ENCODE results near the gene SLC7A14. TPM values are rescaled to one million over a fixed set of nuclear protein-coding genes. Genes with fewer than 3 reads are reported as not detected.

The SLC7A14 gene
- total RNA-seq, 1 donor from 2014 or later = not detected

- Mint-ChIP-seq H3K27me3 (ENCODE audit: insufficient read depth, low read depth) (peaks cover 23% of the 10 kb centered on the region), H3K36me3 (peaks cover 2% of the 10 kb centered on the region), H3K9me3 (peaks cover 5% of the 10 kb centered on the region), H3K4me3 (no peak overlapping the region), H3K27ac (no peak overlapping the region), H3K4me1 (peaks cover 42% of the 10 kb centered on the region)
- DNase-seq (ENCODE audit: low spot score) = no peak
- Histone ChIP-seq H4K20me1 (ENCODE audit: low read depth) (no peaks in the 10 kb centered on the region), H3K27me3 (peaks cover 54% of the 10 kb centered on the region), H3K9me3 (ENCODE audit: low read depth) (no peaks in the 10 kb centered on the region), H2AFZ (replicated peaks) (no peak overlapping the region), H3K4me1 (peaks cover 30% of the 10 kb centered on the region), H3K79me2 (ENCODE audit: low read depth) (no peaks in the 10 kb centered on the region), H3K9ac (no peak overlapping the region), H3K36me3 (no peaks in the 10 kb centered on the region), H3K27ac (no peak overlapping the region), H3F3A (ENCODE audit: low read depth) (peaks cover 36% of the 10 kb centered on the region), H3K4me2 (no peak overlapping the region), H3K4me3 (no peak overlapping the region)
- TF ChIP-seq EZH2 (IDR thresholded peaks at IDR 0.05) = no peak
- no peak for TF ChIP-seq CTCF (IDR thresholded peaks at IDR 0.05)
- TF ChIP-seq EZH2phosphoT487 (IDR thresholded peaks at IDR 0.05) = no peak
These were observed 164.1 kb downstream of the SLC7A14 start for GRCh38 chr3:170421758-170422157.

- no peak for TF ChIP-seq EZH2phosphoT487 (IDR thresholded peaks at IDR 0.05)
- no peak for TF ChIP-seq EZH2 (IDR thresholded peaks at IDR 0.05)
- no peak for TF ChIP-seq CTCF (IDR thresholded peaks at IDR 0.05)
- H3K27me3 Mint-ChIP-seq (ENCODE audit: insufficient read depth, low read depth) = peaks cover 23% of the 10 kb centered on the region
- H3K27me3 ChIP-seq = peaks cover 60% of the 10 kb centered on the region
- H3K4me3 Mint-ChIP-seq = no peak overlapping the region
- no peak overlapping the region for H3K9ac ChIP-seq
- H3K27ac Mint-ChIP-seq = no peak overlapping the region
- no peaks in the 10 kb centered on the region for H3K36me3 ChIP-seq
- DNase-seq (ENCODE audit: low spot score) = peak; percentile 20
- H3K4me1 ChIP-seq = peaks cover 26% of the 10 kb centered on the region
- peaks cover 5% of the 10 kb centered on the region for H3K9me3 Mint-ChIP-seq
- peaks cover 31% of the 10 kb centered on the region for H3F3A ChIP-seq (ENCODE audit: low read depth)
- no peaks in the 10 kb centered on the region for H3K79me2 ChIP-seq (ENCODE audit: low read depth)
- H3K4me3 ChIP-seq = no peak overlapping the region
- no peak overlapping the region for H3K27ac ChIP-seq
- no peak overlapping the region for H2AFZ ChIP-seq (replicated peaks)
- no peaks in the 10 kb centered on the region for H3K9me3 ChIP-seq (ENCODE audit: low read depth)
- peaks cover 2% of the 10 kb centered on the region for H3K36me3 Mint-ChIP-seq
- H3K4me2 ChIP-seq = no peak overlapping the region
- H4K20me1 ChIP-seq (ENCODE audit: low read depth) = no peaks in the 10 kb centered on the region
- H3K4me1 Mint-ChIP-seq = peaks cover 38% of the 10 kb centered on the region
These were observed 164.7 kb downstream of the SLC7A14 start for GRCh38 chr3:170421111-170421641.

GRCh38 chr3:170420307-170420821, 165.5 kb downstream of the SLC7A14 start:
- H3K36me3 ChIP-seq = no peaks in the 10 kb centered on the region
- no peak overlapping the region for H3K27ac ChIP-seq
- peaks cover 30% of the 10 kb centered on the region for H3K4me1 Mint-ChIP-seq
- H3F3A ChIP-seq (ENCODE audit: low read depth) = peaks cover 23% of the 10 kb centered on the region
- H3K79me2 ChIP-seq (ENCODE audit: low read depth) = no peaks in the 10 kb centered on the region
- H3K4me3 ChIP-seq = peak overlapping the region; percentile 46
- H3K4me2 ChIP-seq = peak overlapping the region; percentile 76
- H3K27ac Mint-ChIP-seq = no peak overlapping the region
- H3K4me3 Mint-ChIP-seq = peak overlapping the region; percentile 76
- peaks cover 23% of the 10 kb centered on the region for H3K27me3 Mint-ChIP-seq (ENCODE audit: insufficient read depth, low read depth)
- H3K27me3 ChIP-seq = peaks cover 67% of the 10 kb centered on the region
- H2AFZ ChIP-seq (replicated peaks) = peak overlapping the region; percentile 66
- peaks cover 17% of the 10 kb centered on the region for H3K4me1 ChIP-seq
- peak; percentile 50 for DNase-seq (ENCODE audit: low spot score)
- peaks cover 2% of the 10 kb centered on the region for H3K36me3 Mint-ChIP-seq
- no peak for TF ChIP-seq EZH2 (IDR thresholded peaks at IDR 0.05)
- no peak for TF ChIP-seq CTCF (IDR thresholded peaks at IDR 0.05)
- TF ChIP-seq EZH2phosphoT487 (IDR thresholded peaks at IDR 0.05) = peak; percentile 7
- H3K9me3 Mint-ChIP-seq = peaks cover 5% of the 10 kb centered on the region
- H3K9ac ChIP-seq = no peak overlapping the region
- H3K9me3 ChIP-seq (ENCODE audit: low read depth) = no peaks in the 10 kb centered on the region
- H4K20me1 ChIP-seq (ENCODE audit: low read depth) = no peaks in the 10 kb centered on the region

All from neural progenitor cell (in vitro differentiated cells).